ENCODE results near the gene EXOC3L2.

EXOC3L2 gene

GRCh38 chr19:45189971-45190370, 55.2 kb downstream of the EXOC3L2 start:
- Histone ChIP-seq H3K36me3 (ENCODE audit: insufficient read depth, low read length) (no peaks in the 10 kb centered on the region), H3K4me3 (ENCODE audit: low read depth, low read length, poor library complexity, severe bottlenecking) (no peak overlapping the region), H3K4me1 (ENCODE audit: insufficient read depth, low read length, severe bottlenecking) (no peaks in the 10 kb centered on the region), H3K9ac (ENCODE audit: low read length) (no peak overlapping the region), H3K9me3 (ENCODE audit: low read length) (no peaks in the 10 kb centered on the region), H3K27me3 (ENCODE audit: insufficient read depth, low read length) (no peaks in the 10 kb centered on the region; the same call in 1 of the 2 replicates), H3K4me2 (ENCODE audit: low read length) (no peak overlapping the region), H3K27ac (ENCODE audit: low read depth, low read length, poor library complexity, severe bottlenecking) (no peak overlapping the region), H3K79me2 (ENCODE audit: insufficient read depth, low read length) (no peaks in the 10 kb centered on the region), H2AFZ (ENCODE audit: low read length) (no peak overlapping the region), H3K9me2 (ENCODE audit: low read depth, low read length) (no peaks in the 10 kb centered on the region), H3F3A (ENCODE audit: insufficient read depth, low read length) (no peaks in the 10 kb centered on the region), H4K20me1 (ENCODE audit: insufficient read depth, low read length) (no peaks in the 10 kb centered on the region)
- TF ChIP-seq CTCF (IDR thresholded peaks at IDR 0.05; ENCODE audit: low read length) (no peak), EZH2 (IDR thresholded peaks at IDR 0.05; ENCODE audit: borderline replicate concordance, low read length) (no peak)

GRCh38 chr19:45187421-45188100, 57.6 kb downstream of the EXOC3L2 start:
- Histone ChIP-seq H3F3A (ENCODE audit: insufficient read depth, low read length) (no peaks in the 10 kb centered on the region), H3K9me2 (ENCODE audit: low read depth, low read length) (no peaks in the 10 kb centered on the region), H3K4me3 (ENCODE audit: low read depth, low read length, poor library complexity, severe bottlenecking) (no peak overlapping the region), H3K4me2 (ENCODE audit: low read length) (peak overlapping the region; percentile 17; the same call in 1 of the 2 replicates), H4K20me1 (ENCODE audit: insufficient read depth, low read length) (no peaks in the 10 kb centered on the region), H3K36me3 (ENCODE audit: insufficient read depth, low read length) (no peaks in the 10 kb centered on the region), H2AFZ (ENCODE audit: low read length) (no peak overlapping the region), H3K4me1 (ENCODE audit: insufficient read depth, low read length, severe bottlenecking) (no peaks in the 10 kb centered on the region), H3K9ac (ENCODE audit: low read length) (no peak overlapping the region), H3K27ac (ENCODE audit: low read depth, low read length, poor library complexity, severe bottlenecking) (no peak overlapping the region), H3K27me3 (ENCODE audit: insufficient read depth, low read length) (no peaks in the 10 kb centered on the region), H3K9me3 (ENCODE audit: low read length) (no peaks in the 10 kb centered on the region), H3K79me2 (ENCODE audit: insufficient read depth, low read length) (no peaks in the 10 kb centered on the region)
- TF ChIP-seq EZH2 (IDR thresholded peaks at IDR 0.05; ENCODE audit: borderline replicate concordance, low read length): no peak
- peak; percentile 65 for TF ChIP-seq CTCF (IDR thresholded peaks at IDR 0.05; ENCODE audit: low read length)

- H3K4me2 ChIP-seq (ENCODE audit: low read length): no peak overlapping the region
- no peaks in the 10 kb centered on the region for H3K9me3 ChIP-seq (ENCODE audit: low read length)
Observed at GRCh38 chr19:45186509-45187334, 58.5 kb downstream of the EXOC3L2 start.

More at GRCh38 chr19:45186509-45187334, 58.5 kb downstream of the EXOC3L2 start:
- Histone ChIP-seq H3K27ac (ENCODE audit: low read depth, low read length, poor library complexity, severe bottlenecking) (no peak overlapping the region), H3K9me2 (ENCODE audit: low read depth, low read length) (no peaks in the 10 kb centered on the region), H3K36me3 (ENCODE audit: insufficient read depth, low read length) (peaks cover 2% of the 10 kb centered on the region; the same call in 1 of the 2 replicates), H3K27me3 (ENCODE audit: insufficient read depth, low read length) (no peaks in the 10 kb centered on the region), H3K4me1 (ENCODE audit: insufficient read depth, low read length, severe bottlenecking) (no peaks in the 10 kb centered on the region), H4K20me1 (ENCODE audit: insufficient read depth, low read length) (no peaks in the 10 kb centered on the region), H3K4me3 (ENCODE audit: low read depth, low read length, poor library complexity, severe bottlenecking) (no peak overlapping the region), H3K79me2 (ENCODE audit: insufficient read depth, low read length) (no peaks in the 10 kb centered on the region), H3K9ac (ENCODE audit: low read length) (no peak overlapping the region), H3F3A (ENCODE audit: insufficient read depth, low read length) (no peaks in the 10 kb centered on the region), H2AFZ (ENCODE audit: low read length) (no peak overlapping the region)
- TF ChIP-seq CTCF (IDR thresholded peaks at IDR 0.05; ENCODE audit: low read length) (no peak), EZH2 (IDR thresholded peaks at IDR 0.05; ENCODE audit: borderline replicate concordance, low read length) (no peak)

All from OCI-LY1 (cell line).